SU-DHL-6 (cell line): Measurements from ENCODE around the gene PPP1R13B.

Source experiments
- H2AFZ ChIP-seq: fragments of 200-600 bp; sonication (generic); 2 replicates; pipeline ENCODE4 v1.6.1; 2014; ENCODE audit warnings: low read depth, mild to moderate bottlenecking, moderate library complexity, mixed read lengths, antibody characterized with exemption, low read length; ENCODE audit not compliant: severe bottlenecking
- H3F3A ChIP-seq: fragments of 200-600 bp; shearing (Covaris generic); 2 replicates; pipeline ENCODE4 v1.6.0; 2016; ENCODE audit warnings: antibody characterized with exemption, mild to moderate bottlenecking; ENCODE audit not compliant: insufficient read depth
- H3K27ac ChIP-seq: fragments of 200-600 bp; sonication (generic); 2 replicates; pipeline ENCODE4 v1.5.1; 2016; ENCODE audit warnings: low read depth, mild to moderate bottlenecking, low read length, moderate library complexity, mixed read lengths
- H3K27me3 ChIP-seq: fragments of 200-600 bp; sonication (generic), shearing (Covaris generic); 2 replicates; pipeline ENCODE4 v1.6.0; 2014; ENCODE audit warnings: mild to moderate bottlenecking, low read length
- H3K36me3 ChIP-seq: fragments of 200-600 bp; sonication (generic); 2 replicates; pipeline ENCODE4 v1.6.1; 2014; ENCODE audit warnings: mild to moderate bottlenecking, low read length, mixed read lengths
- H3K4me2 ChIP-seq: fragments of 300-600, 200-600 bp; shearing (Covaris generic), sonication (generic); 2 replicates; pipeline ENCODE4 v1.6.0; 2014; ENCODE audit warnings: low read length, low read depth, mild to moderate bottlenecking; ENCODE audit not compliant: poor library complexity, severe bottlenecking
- H3K4me3 ChIP-seq: fragments of 200-600 bp; sonication (generic); 2 replicates; pipeline ENCODE4 v1.5.1; 2014; ENCODE audit warnings: antibody characterized with exemption, low read length, mild to moderate bottlenecking, mixed read lengths; ENCODE audit not compliant: insufficient read depth, poor library complexity, severe bottlenecking
- H3K79me2 ChIP-seq: fragments of 200-600 bp; sonication (generic); 2 replicates; pipeline ENCODE4 v1.6.1; 2014; ENCODE audit warnings: mild to moderate bottlenecking, low read length, moderate library complexity; ENCODE audit not compliant: insufficient read depth
- H3K9ac ChIP-seq: fragments of 200-600 bp; sonication (generic); 2 replicates; pipeline ENCODE4 v1.7.0; 2014; ENCODE audit warnings: mild to moderate bottlenecking, low read length
- H3K9me2 ChIP-seq: fragments of 200-600 bp; sonication (generic); replicated peaks from 2 replicates; pipeline ENCODE4 v1.6.1; 2014; ENCODE audit warnings: low read length; ENCODE audit not compliant: insufficient read depth
- H3K9me3 ChIP-seq: fragments of 200-600 bp; sonication (generic); 2 replicates; pipeline ENCODE4 v1.6.1; 2014; ENCODE audit warnings: low read length, mixed read lengths; ENCODE audit not compliant: insufficient read depth
- H4K20me1 ChIP-seq: fragments of 200-600 bp; sonication (generic); 2 replicates; pipeline ENCODE4 v1.6.1; 2014; ENCODE audit warnings: low read depth, mild to moderate bottlenecking, antibody characterized with exemption, low read length, moderate library complexity, mixed read lengths
- CTCF ChIP-seq: fragments of 200-600 bp; sonication (generic); IDR thresholded peaks from one replicate; pipeline ENCODE4 v1.5.1; 2017; ENCODE audit warnings: antibody characterized with exemption, mild to moderate bottlenecking, low read length, moderate library complexity; ENCODE audit not compliant: insufficient read depth, poor library complexity, severe bottlenecking
- EZH2phosphoT487 ChIP-seq: fragments of 200-600 bp; sonication (generic), shearing (Covaris generic); conservative IDR thresholded peaks from 2 replicates; pipeline ENCODE4 v1.6.1; 2018; ENCODE audit warnings: mild to moderate bottlenecking, antibody characterized with exemption, low read length, moderate library complexity, mixed read lengths

Gene PPP1R13B

DNA sequence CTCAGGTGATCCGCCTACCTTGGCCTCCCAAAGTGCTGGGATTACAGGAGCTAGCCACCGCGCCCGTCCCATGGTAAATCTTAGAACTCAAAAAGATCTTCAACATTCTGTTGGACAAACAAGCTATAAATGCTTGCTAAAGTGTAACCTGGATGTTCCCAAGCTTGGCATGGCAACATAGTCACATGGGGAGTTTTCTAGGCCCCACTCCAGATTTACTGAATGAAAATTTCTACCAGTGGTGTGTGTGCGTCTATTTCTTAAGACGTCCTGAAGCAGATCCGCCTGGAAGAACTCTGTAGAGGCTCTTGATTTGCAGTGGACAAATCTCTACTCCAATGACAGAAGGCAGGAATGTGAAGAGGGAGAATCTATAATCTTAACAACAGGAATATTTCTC lies 71.9 kb downstream of the PPP1R13B start:
- H3K79me2 ChIP-seq = no peaks in the 10 kb centered on the region
- H3K9ac ChIP-seq = no peak overlapping the region
- no peak for TF ChIP-seq EZH2phosphoT487
- no peak for TF ChIP-seq CTCF
- no peak overlapping the region for H3K4me3 ChIP-seq
- H3K27ac ChIP-seq = no peak overlapping the region
- H4K20me1 ChIP-seq = no peaks in the 10 kb centered on the region
- H3K4me2 ChIP-seq = no peak overlapping the region
- no peaks in the 10 kb centered on the region for H3F3A ChIP-seq
- H3K36me3 ChIP-seq = no peaks in the 10 kb centered on the region
- H2AFZ ChIP-seq = no peak overlapping the region
- H3K9me3 ChIP-seq = 0 out of 2 replicates have a peak, but pooled peaks cover 6% of the 10 kb centered on the region
- H3K9me2 ChIP-seq = no peaks in the 10 kb centered on the region
- no peaks in the 10 kb centered on the region for H3K27me3 ChIP-seq

DNA sequence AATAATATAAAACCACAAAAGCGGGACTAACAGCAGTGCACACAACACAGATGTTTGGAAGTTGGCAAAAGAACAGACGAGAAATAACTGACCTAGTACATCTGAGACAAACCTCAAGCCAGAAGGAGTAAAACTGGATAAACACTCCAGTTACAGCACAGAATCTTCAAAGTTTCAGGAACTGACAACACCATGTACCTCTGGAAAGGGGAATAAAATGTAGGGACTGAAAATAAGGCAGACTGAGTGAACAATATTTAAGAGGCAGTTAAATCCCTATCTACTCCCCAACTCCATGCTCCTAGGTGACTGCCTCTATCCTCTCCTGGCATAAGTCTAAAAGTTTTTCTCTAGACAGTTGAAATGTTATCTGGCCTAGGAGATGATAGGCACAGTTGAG lies 73.9 kb downstream of the PPP1R13B start:
- Histone ChIP-seq H3K79me2 (no peaks in the 10 kb centered on the region), H3K9ac (no peak overlapping the region), H2AFZ (no peak overlapping the region), H3K9me2 (no peaks in the 10 kb centered on the region), H3F3A (no peaks in the 10 kb centered on the region), H3K4me3 (no peak overlapping the region), H3K36me3 (no peaks in the 10 kb centered on the region), H3K27ac (no peak overlapping the region), H3K4me2 (no peak overlapping the region), H3K9me3 (0 out of 2 replicates have a peak, but pooled peaks cover 6% of the 10 kb centered on the region), H3K27me3 (no peaks in the 10 kb centered on the region), H4K20me1 (no peaks in the 10 kb centered on the region)
- TF ChIP-seq CTCF (no peak), EZH2phosphoT487 (no peak)

DNA sequence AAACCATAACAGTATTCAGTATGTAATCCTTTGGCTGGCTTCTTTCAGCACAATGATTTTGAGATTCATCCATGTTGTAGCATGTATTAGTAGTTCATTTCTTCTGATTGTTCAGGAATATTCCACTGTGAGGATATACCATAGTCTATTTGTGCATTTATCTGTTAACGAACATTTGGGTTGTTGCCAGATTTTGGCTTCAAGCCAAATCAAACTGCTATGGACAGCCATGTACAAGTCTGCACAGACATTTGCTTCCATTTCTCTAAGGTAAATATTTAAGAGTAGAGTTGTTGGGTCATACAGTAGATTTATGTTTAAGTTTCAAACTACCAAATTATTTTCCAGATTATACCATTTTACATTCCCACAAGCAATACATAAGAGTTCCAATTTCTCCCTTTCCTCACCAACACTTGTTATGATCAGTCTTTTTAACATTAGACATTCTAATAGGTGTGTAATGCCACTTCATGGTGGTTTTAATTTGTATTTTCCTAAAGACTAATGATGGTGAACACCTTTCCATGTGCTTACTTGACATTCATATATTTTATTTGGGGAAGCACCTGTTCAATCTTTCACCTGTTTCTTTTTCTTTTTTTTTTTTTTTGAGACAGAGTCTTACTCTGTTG lies 75.2 kb downstream of the PPP1R13B start:
- H3F3A ChIP-seq = no peaks in the 10 kb centered on the region
- no peaks in the 10 kb centered on the region for H4K20me1 ChIP-seq
- H3K27ac ChIP-seq = no peak overlapping the region
- 0 out of 2 replicates have a peak, but pooled peaks cover 6% of the 10 kb centered on the region for H3K9me3 ChIP-seq
- no peak overlapping the region for H2AFZ ChIP-seq
- no peaks in the 10 kb centered on the region for H3K9me2 ChIP-seq
- no peaks in the 10 kb centered on the region for H3K27me3 ChIP-seq
- H3K4me3 ChIP-seq = no peak overlapping the region
- H3K9ac ChIP-seq = no peak overlapping the region
- H3K36me3 ChIP-seq = no peaks in the 10 kb centered on the region
- no peak overlapping the region for H3K4me2 ChIP-seq
- no peaks in the 10 kb centered on the region for H3K79me2 ChIP-seq
- TF ChIP-seq EZH2phosphoT487 = no peak

- Histone ChIP-seq H2AFZ (no peak overlapping the region), H3K36me3 (no peaks in the 10 kb centered on the region), H3K9me2 (no peaks in the 10 kb centered on the region), H3K4me3 (no peak overlapping the region), H4K20me1 (no peaks in the 10 kb centered on the region), H3K4me2 (no peak overlapping the region), H3F3A (no peaks in the 10 kb centered on the region), H3K27me3 (no peaks in the 10 kb centered on the region), H3K27ac (no peak overlapping the region), H3K79me2 (no peaks in the 10 kb centered on the region), H3K9ac (no peak overlapping the region), H3K9me3 (0 out of 2 replicates have a peak, but pooled peaks cover 6% of the 10 kb centered on the region)
- no peak for TF ChIP-seq EZH2phosphoT487
Observed at GRCh38 chr14:103770902-103771301, 76.5 kb downstream of the PPP1R13B start.
